ENCODE data around the gene KLF6.

KLF6 gene

GRCh38 chr10:3774814-3775695 is 10.0 kb downstream of the KLF6 start:
- DNase-seq (ENCODE audit: low read depth): peak; percentile 73

GRCh38 chr10:3774018-3774813 is 10.8 kb downstream of the KLF6 start:
- no peak for DNase-seq (ENCODE audit: low read depth)

- no peak for DNase-seq (ENCODE audit: low read depth)
Observed at GRCh38 chr10:3773460-3774017, 11.5 kb downstream of the KLF6 start.

- no peak for DNase-seq (ENCODE audit: low read depth)
Observed at GRCh38 chr10:3772361-3773171, 12.4 kb downstream of the KLF6 start.

GRCh38 chr10:3770611-3771110 is 14.3 kb downstream of the KLF6 start:
- no peak for DNase-seq (ENCODE audit: low read depth)

GRCh38 chr10:3769556-3769955 is 15.5 kb downstream of the KLF6 start:
- no peak for DNase-seq (ENCODE audit: low read depth)

- DNase-seq (ENCODE audit: low read depth): no peak
Observed at GRCh38 chr10:3766046-3766756, 18.8 kb downstream of the KLF6 start.

- no peak for DNase-seq (ENCODE audit: low read depth)
Observed at GRCh38 chr10:3765146-3765545, 19.9 kb downstream of the KLF6 start.

GRCh38 chr10:3764626-3765112 is 20.3 kb downstream of the KLF6 start:
- no peak for DNase-seq (ENCODE audit: low read depth)

- DNase-seq (ENCODE audit: low read depth): no peak
Observed at GRCh38 chr10:3763852-3764625, 21.0 kb downstream of the KLF6 start.

GRCh38 chr10:3763035-3763456 is 22.0 kb downstream of the KLF6 start:
- no peak for DNase-seq (ENCODE audit: low read depth)

- no peak for DNase-seq (ENCODE audit: low read depth)
Observed at GRCh38 chr10:3762309-3762708, 22.7 kb downstream of the KLF6 start.

- DNase-seq (ENCODE audit: low read depth): no peak
Observed at GRCh38 chr10:3761904-3762303, 23.1 kb downstream of the KLF6 start.

GRCh38 chr10:3761021-3761686 is 23.9 kb downstream of the KLF6 start:
- DNase-seq (ENCODE audit: low read depth): no peak

- DNase-seq (ENCODE audit: low read depth): no peak
Observed at GRCh38 chr10:3760083-3760482, 24.9 kb downstream of the KLF6 start.

- DNase-seq (ENCODE audit: low read depth): no peak
Observed at GRCh38 chr10:3759397-3759796, 25.6 kb downstream of the KLF6 start.

GRCh38 chr10:3758491-3758970 is 26.5 kb downstream of the KLF6 start:
- no peak for DNase-seq (ENCODE audit: low read depth)

GRCh38 chr10:3757638-3758490 is 27.1 kb downstream of the KLF6 start:
- no peak for DNase-seq (ENCODE audit: low read depth)
